Naive B cell (primary cell): ENCODE results near the gene LIN7B. TPM values are rescaled to one million over a fixed set of nuclear protein-coding genes. Genes with fewer than 3 reads are reported as not detected.

Experiments
- ATAC-seq, 2 donors: fragments of 150-1000 bp; cut with Tn5 transposase; 2 replicates each; pipeline ENCODE4 v1.10.0; 2021; ENCODE audit warnings: low read depth in 2 of 2, mild to moderate bottlenecking in 2 of 2, moderate library complexity in 2 of 2
- DNase-seq: peaks from one replicate; pipeline ENCODE4 v3.0.0; 2022
- H3K27ac Mint-ChIP-seq, 6 donors: one replicate each; pipeline ENCODE4 v1.8.0; 2020 to 2022; ENCODE audit warnings: mild to moderate bottlenecking in 6 of 6, mixed read lengths in 6 of 6, moderate library complexity in 5 of 6, inconsistent platforms in 2 of 6
- H3K27me3 Mint-ChIP-seq, 3 donors: one replicate each; pipeline ENCODE4 v1.8.0; 2021 to 2022; ENCODE audit warnings: mixed read lengths in 3 of 3, mild to moderate bottlenecking in 1 of 3
- H3K36me3 Mint-ChIP-seq, 2 donors: one replicate each; pipeline ENCODE4 v1.8.0; 2020 to 2022; ENCODE audit warnings: mixed read lengths in 2 of 2, inconsistent platforms in 1 of 2, mild to moderate bottlenecking in 1 of 2
- H3K4me1 Mint-ChIP-seq, 3 donors: one replicate each; pipeline ENCODE4 v1.8.0; 2020 to 2022; ENCODE audit warnings: mixed read lengths in 3 of 3, inconsistent platforms in 1 of 3, mild to moderate bottlenecking in 1 of 3, moderate library complexity in 1 of 3
- H3K4me3 Mint-ChIP-seq, 8 donors: one replicate each; pipeline ENCODE4 v1.8.0; 2020 to 2022; ENCODE audit warnings: mild to moderate bottlenecking in 8 of 8, mixed read lengths in 8 of 8, moderate library complexity in 8 of 8, inconsistent platforms in 2 of 8
- H3K9me3 Mint-ChIP-seq, 7 donors: one replicate each; pipeline ENCODE4 v1.8.0; 2020 to 2022; ENCODE audit warnings: mixed read lengths in 7 of 7, mild to moderate bottlenecking in 5 of 7, inconsistent platforms in 2 of 7, moderate library complexity in 1 of 7
- polyA plus RNA-seq, 6 donors: library from polyadenylated mRNA; unstranded; fragments of 300-500 nt; fragmentation: Illumina TruSeq; gene quantifications; one replicate each; pipeline ENCODE4 v1.2.3, GENCODE V29; 2021; ENCODE audit warnings: low read depth in 6 of 6

The LIN7B gene
- polyA plus RNA-seq, 6 donors from 2014 or later: 2.8 to 5.0 (median 3.5) TPM; not detected in 1

- Mint-ChIP-seq H3K4me1 (peaks cover 18 to 39% (median 39%) of the 10 kb centered on the region in 3 donors), H3K36me3 (peaks cover 6 to 7% of the 10 kb centered on the region in 2 donors), H3K9me3 (no peaks in the 10 kb centered on the region), H3K4me3 (peak overlapping the region; percentile 91 to 97 (median 96)), H3K27ac (peak overlapping the region; percentile 76 to 99 (median 94)), H3K27me3 (peaks cover 0 to 11% (median 5%) of the 10 kb centered on the region in 3 donors)
- DNase-seq (no peak), ATAC-seq (no peak)
Observed at GRCh38 chr19:49084206-49085019, 29.8 kb upstream of the LIN7B start.

DNA sequence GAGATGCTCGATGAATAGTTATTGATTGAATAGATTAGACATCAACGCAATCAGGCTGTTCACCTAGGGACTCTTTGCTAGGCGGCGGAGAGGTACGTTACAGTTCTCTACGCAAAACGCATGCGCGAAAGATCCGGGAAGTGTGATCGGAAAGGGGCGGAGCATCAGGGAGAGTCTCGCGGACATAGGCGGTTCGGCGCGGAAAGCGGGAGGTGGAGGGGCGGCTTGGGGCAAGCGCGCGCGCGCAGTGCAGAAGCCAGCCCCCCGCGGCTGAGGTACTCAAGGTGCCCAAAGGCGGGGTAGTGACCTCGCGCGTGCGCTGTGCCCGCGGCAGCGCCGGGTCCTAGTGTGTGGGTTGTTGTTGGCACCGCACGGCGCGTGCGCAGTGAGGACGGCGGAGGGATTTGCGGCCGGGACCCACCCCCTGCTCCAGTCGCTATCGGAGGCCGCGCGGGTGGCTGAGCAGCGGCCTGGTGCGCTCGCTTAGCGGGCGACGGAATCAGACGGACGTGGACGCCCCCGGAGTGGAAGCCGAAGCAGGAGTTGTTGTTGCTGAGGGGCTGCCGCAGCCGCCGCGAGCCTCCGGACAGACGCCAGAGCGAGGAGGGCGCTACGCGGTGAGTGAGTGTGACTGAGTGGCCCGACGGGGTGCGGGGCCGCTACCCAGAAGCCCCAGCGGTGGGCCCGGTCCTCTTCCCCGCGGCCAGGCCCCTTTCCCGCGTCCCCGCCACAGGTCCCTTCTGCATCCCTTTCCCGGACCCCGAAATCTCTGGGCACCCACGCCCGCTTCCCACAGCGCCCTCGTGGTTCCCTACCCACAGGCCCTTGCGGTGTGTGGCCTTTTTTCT, 28.9 kb upstream of the LIN7B start, which contains the start of gene SNRNP70:
SNRNP70 (plus strand) TSS at position 432 of the 848 bp plus-strand sequence. CDS start 964 bp downstream, outside the sequence.
- H3K9me3 Mint-ChIP-seq: no peaks in the 10 kb centered on the region
- H3K4me3 Mint-ChIP-seq: peak within 1 kb of the TSS; percentile 91 to 97 (median 96)
- peaks cover 20 to 41% (median 39%) of the 10 kb centered on the region in 3 donors for H3K4me1 Mint-ChIP-seq
- H3K27me3 Mint-ChIP-seq: peaks cover 0 to 11% (median 2%) of the 10 kb centered on the region in 3 donors
- peak within 1 kb of the TSS; percentile 88 to 99 (median 95) for H3K27ac Mint-ChIP-seq
- peak; percentile 100 for DNase-seq
- H3K36me3 Mint-ChIP-seq: peaks cover 6 to 7% of the 10 kb centered on the region in 2 donors
- peak; percentile 86 to 87 for ATAC-seq

DNA sequence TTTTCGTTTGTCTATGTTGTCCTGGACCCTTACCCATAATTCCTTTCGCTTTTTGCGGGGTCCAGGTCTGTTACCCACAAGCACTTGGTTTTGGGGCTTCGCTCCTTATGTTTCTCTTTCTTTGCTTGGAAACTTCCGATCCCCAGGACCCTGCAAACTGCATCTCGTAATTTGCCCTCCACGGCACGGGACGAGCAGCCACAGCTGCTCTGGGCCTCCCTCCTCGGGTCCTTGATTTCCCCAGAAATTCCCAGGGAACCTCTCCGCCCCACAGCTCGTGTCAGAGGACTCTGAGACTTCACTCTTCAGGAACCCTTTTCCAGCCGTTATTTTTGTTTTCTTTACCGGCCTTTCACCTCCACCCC, 28.3 kb upstream of the LIN7B start:
- no peak for ATAC-seq
- peaks cover 23 to 45% (median 39%) of the 10 kb centered on the region in 3 donors for H3K4me1 Mint-ChIP-seq

GRCh38 chr19:49086296-49086695, 27.9 kb upstream of the LIN7B start:
- Mint-ChIP-seq H3K27me3 (peaks cover 0 to 9% (median 0%) of the 10 kb centered on the region in 3 donors), H3K4me3 (peak overlapping the region; percentile 91 to 97 (median 96)), H3K36me3 (peaks cover 6 to 7% of the 10 kb centered on the region in 2 donors), H3K27ac (peak overlapping the region; percentile 88 to 99 (median 95)), H3K9me3 (no peaks in the 10 kb centered on the region), H3K4me1 (peaks cover 23 to 46% (median 39%) of the 10 kb centered on the region in 3 donors)
- DNase-seq: no peak
- ATAC-seq: no peak

More for the DNA sequence above, 28.3 kb upstream of the LIN7B start:
- H3K27me3 Mint-ChIP-seq: peaks cover 0 to 11% (median 0%) of the 10 kb centered on the region in 3 donors
- H3K4me3 Mint-ChIP-seq: peak overlapping the region; percentile 91 to 97 (median 96)
- peak overlapping the region; percentile 88 to 99 (median 95) for H3K27ac Mint-ChIP-seq
- H3K36me3 Mint-ChIP-seq: peaks cover 6 to 7% of the 10 kb centered on the region in 2 donors
- no peaks in the 10 kb centered on the region for H3K9me3 Mint-ChIP-seq
- DNase-seq: no peak

DNA sequence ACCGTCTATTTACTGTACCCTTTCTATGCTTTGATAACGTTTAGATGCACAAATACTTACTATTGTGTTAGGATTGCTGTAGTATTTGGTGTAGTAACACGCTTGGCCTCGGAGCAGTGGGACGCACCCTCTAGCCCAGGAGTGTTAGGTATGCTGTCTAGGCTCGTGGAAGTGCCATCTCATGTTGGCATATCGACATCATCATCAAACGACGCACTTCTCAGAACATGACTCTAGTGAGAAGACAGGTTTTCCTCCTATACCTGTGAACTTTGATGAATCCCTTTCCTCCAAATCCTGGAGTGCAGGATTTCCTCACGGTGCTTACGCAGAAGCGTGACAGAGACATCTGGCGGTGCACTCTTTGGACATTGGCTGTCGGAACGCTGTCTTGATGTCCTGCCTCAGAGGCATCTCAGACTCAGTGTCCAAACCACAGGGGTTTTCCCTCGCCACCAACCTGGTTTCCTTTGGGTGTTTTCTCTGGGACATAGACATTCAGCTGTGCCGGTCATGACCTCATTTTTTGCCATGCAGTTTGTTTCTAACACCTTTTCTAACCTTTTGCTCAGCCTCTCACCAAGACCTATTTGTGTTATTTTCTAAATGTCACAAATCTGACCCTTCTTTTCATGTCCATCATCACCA, 22.7 kb upstream of the LIN7B start:
- Mint-ChIP-seq H3K27me3 (no peaks in the 10 kb centered on the region), H3K4me3 (peak overlapping the region in 2 of 8 donors; percentile 51 to 53), H3K9me3 (no peaks in the 10 kb centered on the region), H3K36me3 (peaks cover 6 to 15% of the 10 kb centered on the region in 2 donors), H3K27ac (no peak overlapping the region), H3K4me1 (peaks cover 23 to 39% (median 36%) of the 10 kb centered on the region in 3 donors)
- ATAC-seq (no peak), DNase-seq (no peak)

- peaks cover 0 to 9% of the 10 kb centered on the region in 2 donors for H3K36me3 Mint-ChIP-seq
- H3K4me1 Mint-ChIP-seq: peaks cover 16 to 34% (median 25%) of the 10 kb centered on the region in 3 donors
- H3K27ac Mint-ChIP-seq: no peak overlapping the region
- H3K4me3 Mint-ChIP-seq: no peak overlapping the region
- ATAC-seq: no peak
- H3K27me3 Mint-ChIP-seq: no peaks in the 10 kb centered on the region
- DNase-seq: no peak
- no peaks in the 10 kb centered on the region for H3K9me3 Mint-ChIP-seq
Observed at GRCh38 chr19:49092686-49093085, 21.5 kb upstream of the LIN7B start.

GRCh38 chr19:49094505-49095482, 19.4 kb upstream of the LIN7B start:
- Mint-ChIP-seq H3K27ac (peak overlapping the region in 2 of 6 donors; percentile 54 to 87), H3K36me3 (peaks cover 0 to 7% of the 10 kb centered on the region in 2 donors), H3K4me1 (peaks cover 15 to 27% (median 16%) of the 10 kb centered on the region in 3 donors)

GRCh38 chr19:49097453-49098288, 16.5 kb upstream of the LIN7B start:
- Mint-ChIP-seq H3K27ac (peak overlapping the region in 1 of 6 donors; percentile 49), H3K27me3 (no peaks in the 10 kb centered on the region), H3K4me3 (peak overlapping the region in 2 of 8 donors; percentile 36 to 47), H3K4me1 (peaks cover 16 to 22% (median 22%) of the 10 kb centered on the region in 3 donors), H3K9me3 (no peaks in the 10 kb centered on the region), H3K36me3 (peaks cover 0 to 11% of the 10 kb centered on the region in 2 donors)
- peak; percentile 83 to 95 for ATAC-seq
- peak; percentile 73 for DNase-seq

More at GRCh38 chr19:49094505-49095482, 19.4 kb upstream of the LIN7B start:
- ATAC-seq (no peak), DNase-seq (no peak)
- Mint-ChIP-seq H3K27me3 (no peaks in the 10 kb centered on the region), H3K4me3 (no peak overlapping the region), H3K9me3 (no peaks in the 10 kb centered on the region)

DNA sequence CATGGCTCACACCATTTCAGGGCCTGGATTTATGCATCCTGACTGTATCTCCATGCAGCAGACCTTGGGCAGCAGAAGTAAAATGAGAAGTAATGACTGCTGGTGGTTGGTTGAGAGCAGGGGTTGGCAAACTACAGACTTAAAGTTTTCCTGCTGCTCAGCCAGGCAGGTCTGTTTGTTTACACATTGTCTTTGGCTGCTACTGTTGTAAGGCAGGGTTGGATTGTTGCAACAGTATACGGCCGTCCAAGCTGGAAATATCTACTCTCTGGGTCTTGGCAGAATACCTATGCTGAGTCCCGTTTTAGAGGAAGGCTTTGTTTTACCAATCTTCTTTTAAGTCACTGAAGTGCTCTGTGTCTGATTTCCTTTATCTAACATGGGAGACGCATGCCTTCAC, 15.4 kb upstream of the LIN7B start:
- no peak overlapping the region for H3K27ac Mint-ChIP-seq

GRCh38 chr19:49101160-49101559, 13.0 kb upstream of the LIN7B start:
- Mint-ChIP-seq H3K27me3 (no peaks in the 10 kb centered on the region), H3K27ac (no peak overlapping the region), H3K36me3 (peaks cover 0 to 20% of the 10 kb centered on the region in 2 donors), H3K4me1 (peaks cover 25 to 27% (median 26%) of the 10 kb centered on the region in 3 donors), H3K4me3 (no peak overlapping the region), H3K9me3 (no peaks in the 10 kb centered on the region)
- ATAC-seq (no peak), DNase-seq (no peak)

More for the DNA sequence above, 15.4 kb upstream of the LIN7B start:
- no peaks in the 10 kb centered on the region for H3K27me3 Mint-ChIP-seq
- peaks cover 18 to 27% (median 21%) of the 10 kb centered on the region in 3 donors for H3K4me1 Mint-ChIP-seq
- ATAC-seq (no peak), DNase-seq (no peak)
- H3K4me3 Mint-ChIP-seq: no peak overlapping the region
- no peaks in the 10 kb centered on the region for H3K9me3 Mint-ChIP-seq
- peaks cover 0 to 11% of the 10 kb centered on the region in 2 donors for H3K36me3 Mint-ChIP-seq

- Mint-ChIP-seq H3K27ac (peak overlapping the region in 2 of 6 donors; percentile 51 to 65), H3K4me1 (peaks cover 27 to 37% (median 34%) of the 10 kb centered on the region in 3 donors), H3K36me3 (peaks cover 7 to 29% of the 10 kb centered on the region in 2 donors), H3K27me3 (no peaks in the 10 kb centered on the region), H3K9me3 (no peaks in the 10 kb centered on the region), H3K4me3 (no peak overlapping the region)
- no peak for DNase-seq
- ATAC-seq: no peak
Observed at GRCh38 chr19:49102303-49102702, 11.9 kb upstream of the LIN7B start.
